ENCODE data around the gene ULBP2. TPM values are rescaled to one million over a fixed set of nuclear protein-coding genes. Genes with fewer than 3 reads are reported as not detected.

The ULBP2 gene
- total RNA-seq, 2 experiments from 2014 or later = 0.60 to 2.6 TPM

DNA sequence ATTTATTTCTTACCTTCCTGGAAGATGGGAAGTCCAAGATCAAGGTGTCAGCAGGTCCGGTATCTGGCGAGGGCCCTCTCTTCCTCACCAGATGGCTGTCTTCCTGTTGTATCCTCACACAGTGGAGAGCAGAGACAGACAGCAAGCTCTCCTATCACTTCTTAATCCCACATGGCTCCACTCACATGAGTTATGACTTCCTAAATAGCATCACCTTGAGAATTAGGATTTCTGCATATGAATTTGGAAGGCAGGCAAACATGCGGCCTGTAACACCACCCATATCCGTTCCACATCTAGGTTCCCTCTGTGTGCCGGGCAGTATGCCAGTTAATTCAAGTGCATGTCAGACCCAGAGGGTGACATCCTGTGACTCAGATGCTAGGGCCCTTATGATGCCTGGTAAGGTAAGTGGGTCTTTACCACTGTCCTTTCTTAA is 46.0 kb upstream of the ULBP2 start:
- Histone ChIP-seq H3K4me2 (ENCODE audit: low read length) (no peak overlapping the region), H3K9me3 (ENCODE audit: low read length) (no peaks in the 10 kb centered on the region), H4K20me1 (ENCODE audit: insufficient read depth, low read length) (no peaks in the 10 kb centered on the region), H3K79me2 (ENCODE audit: insufficient read depth, low read depth, low read length) (no peaks in the 10 kb centered on the region), H3K4me1 (ENCODE audit: insufficient read depth, low read length, poor library complexity, severe bottlenecking) (no peaks in the 10 kb centered on the region), H3K36me3 (ENCODE audit: insufficient read depth, low read length) (no peaks in the 10 kb centered on the region), H3K27ac (ENCODE audit: low read depth, low read length, poor library complexity, severe bottlenecking) (no peak overlapping the region), H3K9me2 (ENCODE audit: insufficient read depth, low read length) (no peaks in the 10 kb centered on the region), H2AFZ (ENCODE audit: low read length) (no peak overlapping the region), H3K4me3 (ENCODE audit: low read depth, low read length, poor library complexity, severe bottlenecking) (no peak overlapping the region)
- no TSS peak for BruUV-seq (replicated peaks)
- DNase-seq (ENCODE audit: low spot score) = no peak
- ChIA-PET POLR2A (no interaction called here), CTCF (ENCODE audit: unreplicated experiment) (no interaction called here)
- intact Hi-C loops (cut with micrococcal nuclease; ENCODE audit: unreplicated experiment) = no loop called here
- TF ChIP-seq EZH2phosphoT487 (IDR thresholded peaks at IDR 0.05; ENCODE audit: borderline replicate concordance, low read depth, low read length) (no peak), CTCF (conservative IDR thresholded peaks at IDR 0.05; ENCODE audit: low read length) (no peak)

DNA sequence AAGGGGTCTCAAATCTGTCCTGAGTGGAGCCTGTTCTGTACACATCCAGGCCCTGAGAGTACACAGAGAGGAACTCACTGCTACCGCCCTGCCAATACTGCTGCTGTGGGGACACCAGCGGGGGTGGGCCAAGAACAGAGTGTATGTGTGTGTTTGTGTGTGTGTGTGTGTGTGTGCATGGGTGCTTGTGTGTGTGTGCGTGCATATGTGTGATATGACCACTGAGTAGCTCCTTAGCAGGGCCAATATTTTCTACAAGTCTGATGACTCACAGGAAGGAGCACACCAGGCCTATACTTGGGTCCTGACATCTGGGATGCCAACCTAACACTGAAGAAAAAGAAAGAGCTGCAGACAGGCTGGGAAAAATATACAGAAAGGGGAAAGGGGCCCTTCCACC is 45.3 kb upstream of the ULBP2 start:
- H3K4me3 ChIP-seq (ENCODE audit: low read depth, low read length, poor library complexity, severe bottlenecking) = no peak overlapping the region
- H3K9me3 ChIP-seq (ENCODE audit: low read length) = no peaks in the 10 kb centered on the region
- no peak overlapping the region for H3K27ac ChIP-seq (ENCODE audit: low read depth, low read length, poor library complexity, severe bottlenecking)
- no TSS peak for BruUV-seq (replicated peaks)
- intact Hi-C loops (cut with micrococcal nuclease; ENCODE audit: unreplicated experiment) = no loop called here
- no peaks in the 10 kb centered on the region for H4K20me1 ChIP-seq (ENCODE audit: insufficient read depth, low read length)
- no peak overlapping the region for H2AFZ ChIP-seq (ENCODE audit: low read length)
- ChIA-PET CTCF (ENCODE audit: unreplicated experiment) (no interaction called here), POLR2A (interaction anchor here (0.6 kb wide), 1 partner anchor 17 kb away, joined by 4 read pairs; no protein-coding TSS in a partner anchor)
- DNase-seq (ENCODE audit: low spot score) = no peak
- no peak for TF ChIP-seq CTCF (conservative IDR thresholded peaks at IDR 0.05; ENCODE audit: low read length)
- TF ChIP-seq EZH2phosphoT487 (IDR thresholded peaks at IDR 0.05; ENCODE audit: borderline replicate concordance, low read depth, low read length) = no peak
- H3K36me3 ChIP-seq (ENCODE audit: insufficient read depth, low read length) = no peaks in the 10 kb centered on the region
- H3K79me2 ChIP-seq (ENCODE audit: insufficient read depth, low read depth, low read length) = no peaks in the 10 kb centered on the region
- no peaks in the 10 kb centered on the region for H3K9me2 ChIP-seq (ENCODE audit: insufficient read depth, low read length)
- no peak overlapping the region for H3K4me2 ChIP-seq (ENCODE audit: low read length)
- H3K4me1 ChIP-seq (ENCODE audit: insufficient read depth, low read length, poor library complexity, severe bottlenecking) = no peaks in the 10 kb centered on the region

- no peak for DNase-seq (ENCODE audit: low spot score)
- H4K20me1 ChIP-seq (ENCODE audit: insufficient read depth, low read length) = no peaks in the 10 kb centered on the region
- H3K4me1 ChIP-seq (ENCODE audit: insufficient read depth, low read length, poor library complexity, severe bottlenecking) = no peaks in the 10 kb centered on the region
- H3K4me2 ChIP-seq (ENCODE audit: low read length) = no peak overlapping the region
- CTCF ChIA-PET (ENCODE audit: unreplicated experiment) = no interaction called here
- H3K36me3 ChIP-seq (ENCODE audit: insufficient read depth, low read length) = no peaks in the 10 kb centered on the region
- H3K79me2 ChIP-seq (ENCODE audit: insufficient read depth, low read depth, low read length) = no peaks in the 10 kb centered on the region
- no peak overlapping the region for H2AFZ ChIP-seq (ENCODE audit: low read length)
- POLR2A ChIA-PET = interaction anchor here (0.6 kb wide), 1 partner anchor 18 kb away, joined by 4 read pairs; no protein-coding TSS in a partner anchor
- TF ChIP-seq EZH2phosphoT487 (IDR thresholded peaks at IDR 0.05; ENCODE audit: borderline replicate concordance, low read depth, low read length) = no peak
- TF ChIP-seq CTCF (conservative IDR thresholded peaks at IDR 0.05; ENCODE audit: low read length) = no peak
- BruUV-seq (replicated peaks) = no TSS peak
- H3K9me3 ChIP-seq (ENCODE audit: low read length) = no peaks in the 10 kb centered on the region
- no peaks in the 10 kb centered on the region for H3K9me2 ChIP-seq (ENCODE audit: insufficient read depth, low read length)
- intact Hi-C loops (cut with micrococcal nuclease; ENCODE audit: unreplicated experiment) = no loop called here
- H3K4me3 ChIP-seq (ENCODE audit: low read depth, low read length, poor library complexity, severe bottlenecking) = no peak overlapping the region
- H3K27ac ChIP-seq (ENCODE audit: low read depth, low read length, poor library complexity, severe bottlenecking) = no peak overlapping the region
Measured at GRCh38 chr6:149897015-149897697, 44.7 kb upstream of the ULBP2 start.
